ENCODE data around the gene PACRG. TPM values are rescaled to one million over a fixed set of nuclear protein-coding genes. Genes with fewer than 3 reads are reported as not detected.

PACRG gene
- total and polyA plus RNA-seq, 2 donors (not counting 3 experiments of a cell fraction or from before 2014, with no cell fraction given) = 0.08 TPM; not detected in 1

- Histone ChIP-seq H3K9me1 (replicated peaks; ENCODE audit: control insufficient read depth, extremely low read depth, insufficient read depth, low read length) (no peaks in the 10 kb centered on the region), H3K9ac (replicated peaks; ENCODE audit: extremely low read depth, insufficient read depth, low read length) (no peak overlapping the region), H3K4me2 (ENCODE audit: insufficient read depth, low read length) (no peak overlapping the region), H3K36me3 (ENCODE audit: control insufficient read depth in 2 of 2, extremely low read depth in 1 of 2, insufficient read depth in 2 of 2, low read length in 2 of 2) (no peaks in the 10 kb centered on the region), H3K9me3 (replicated peaks; ENCODE audit: control insufficient read depth, insufficient read depth, low read length) (no peaks in the 10 kb centered on the region), H3K27ac (ENCODE audit: insufficient read depth, low read depth, low read length) (no peak overlapping the region), H2AFZ (ENCODE audit: low read depth, low read length) (no peak overlapping the region), H4K20me1 (replicated peaks; ENCODE audit: control insufficient read depth, extremely low read depth, insufficient read depth, low read length) (no peaks in the 10 kb centered on the region), H3K4me1 (ENCODE audit: control insufficient read depth, extremely low read depth, insufficient read depth, low read length) (peaks cover 36% of the 10 kb centered on the region), H3K27me3 (ENCODE audit: control insufficient read depth in 2 of 2, insufficient read depth in 2 of 2, low read length in 2 of 2) (no peaks in the 10 kb centered on the region), H3K4me3 (replicated peaks in 1 of 3; ENCODE audit: insufficient read depth in 1 of 3, low read depth in 1 of 3, low read length in 3 of 3) (no peak overlapping the region), H3K79me2 (ENCODE audit: control insufficient read depth, insufficient read depth, low read length) (no peaks in the 10 kb centered on the region)
- no peak for TF ChIP-seq FOS (IDR thresholded peaks at IDR 0.05; ENCODE audit: borderline replicate concordance, insufficient read depth, low read length)
- TF ChIP-seq POLR2AphosphoS5 (IDR thresholded peaks at IDR 0.05; ENCODE audit: insufficient read depth, low read depth, low read length) = no peak
- TF ChIP-seq MYC (IDR thresholded peaks at IDR 0.05; ENCODE audit: low read depth, low read length) = no peak
- no peak for TF ChIP-seq MAX (IDR thresholded peaks at IDR 0.05; ENCODE audit: insufficient read depth, insufficient read length)
- TF ChIP-seq GATA2 (IDR thresholded peaks at IDR 0.05; ENCODE audit: insufficient read depth, insufficient read length, low read depth, low read length) = no peak
- TF ChIP-seq POLR2A (IDR thresholded peaks at IDR 0.05; ENCODE audit: low read depth, low read length) = no peak
- no peak for TF ChIP-seq CTCF (IDR thresholded peaks at IDR 0.05; ENCODE audit: extremely low read depth in 1 of 2, insufficient read depth in 1 of 2, low read depth in 1 of 2, low read length in 2 of 2)
- no peak for TF ChIP-seq EZH2 (IDR thresholded peaks at IDR 0.05; ENCODE audit: borderline replicate concordance, low read depth, low read length, severe bottlenecking)
- TF ChIP-seq JUN (IDR thresholded peaks at IDR 0.05; ENCODE audit: borderline replicate concordance, insufficient read depth, insufficient read length, low read depth) = no peak
- POLR2A ChIA-PET = no interaction called here
- intact Hi-C loops (cut with micrococcal nuclease) (no loop called here), dilution Hi-C loops (cut with MboI; ENCODE audit: extremely low pct_ligation_motif_present, low sequenced_read_pairs) (no loop called here)
- CTCF ChIA-PET = interaction anchor here (0.9 to 1.6 kb wide), 2 partner anchors 10 to 65 kb away, joined by 4 to 5 read pairs; no protein-coding TSS in a partner anchor
- BruUV-seq (replicated peaks) = no TSS peak
- DNase-seq (ENCODE audit: low read depth, low spot score) (no peak), FAIRE-seq (no peak)
These were observed 624.4 kb downstream of the PACRG start for GRCh38 chr6:163352011-163352685.
